Common myeloid progenitor, CD34-positive (primary cell): ENCODE measurements around the gene KLHL13.
"Not testable (repeated sequence)": the region's sequence is repeated elsewhere in the genome, so short reads cannot be mapped to it uniquely, and the experiment has no call there.

Experiments
- CTCF ChIA-PET: fragments of 350-600 bp; sonication (Branson Sonifier 250); formaldehyde crosslinking; loops from one replicate; lab custom pipeline; 2021; ENCODE audit warnings: antibody characterized with exemption; lab: Charles Lee
- POLR2A ChIA-PET: fragments of 350-600 bp; sonication (Branson Sonifier 250); formaldehyde crosslinking; loops from one replicate; lab custom pipeline; 2021; ENCODE audit warnings: antibody characterized with exemption; lab: Charles Lee
- DNase-seq, 3 donors: peaks; one replicate each; pipeline versions ENCODE4 v3.0.0 to v3.0.0-alpha.2; 2013
- H3K27ac ChIP-seq, 2 experiments: 1 replicate in 1 of 2; 2 replicates in 1 of 2; pipeline ENCODE4 v1.7.0; 2013; ENCODE audit warnings: inconsistent platforms in 2 of 2, low read length in 2 of 2, mild to moderate bottlenecking in 2 of 2, low read depth in 1 of 2, moderate library complexity in 1 of 2; ENCODE audit not compliant: severe bottlenecking in 2 of 2, insufficient read depth in 1 of 2, poor library complexity in 1 of 2
- H3K27me3 ChIP-seq, 5 experiments: replicated peaks in 2 of 5; 1 replicate in 3 of 5; 2 replicates in 2 of 5; pipeline versions ENCODE4 v1.6.1 to v1.7.0; 2013; ENCODE audit warnings: low read length in 4 of 5, mild to moderate bottlenecking in 2 of 5, moderate library complexity in 2 of 5, inconsistent platforms in 1 of 5; ENCODE audit not compliant: insufficient read depth in 5 of 5, control insufficient read depth in 4 of 5
- H3K36me3 ChIP-seq, 4 experiments: 1 replicate in 2 of 4; 2 replicates in 2 of 4; pipeline versions ENCODE4 v1.6.1 to v1.7.0; 2013; ENCODE audit warnings: low read length in 3 of 4, control low read depth in 1 of 4, mild to moderate bottlenecking in 1 of 4; ENCODE audit not compliant: control insufficient read depth in 4 of 4, insufficient read depth in 4 of 4
- H3K4me1 ChIP-seq, 4 experiments: 1 replicate in 3 of 4; 2 replicates in 1 of 4; pipeline versions ENCODE4 v1.6.1 to v1.7.1; 2013; ENCODE audit warnings: low read length in 3 of 4, mild to moderate bottlenecking in 3 of 4, control low read depth in 1 of 4, inconsistent platforms in 1 of 4, moderate library complexity in 1 of 4; ENCODE audit not compliant: control insufficient read depth in 4 of 4, insufficient read depth in 4 of 4; ENCODE audit errors: control extremely low read depth in 1 of 4
- H3K4me3 ChIP-seq, 7 experiments: 1 replicate in 4 of 7; 2 replicates in 3 of 7; pipeline versions ENCODE4 v1.5.1 to v1.7.0; 2013; ENCODE audit warnings: mild to moderate bottlenecking in 7 of 7, low read length in 6 of 7, moderate library complexity in 6 of 7, inconsistent platforms in 2 of 7, low read depth in 2 of 7, control low read depth in 1 of 7; ENCODE audit not compliant: insufficient read depth in 4 of 7, control insufficient read depth in 1 of 7; ENCODE audit errors: extremely low read depth in 1 of 7
- H3K9me3 ChIP-seq, 5 experiments: 1 replicate in 4 of 5; 2 replicates in 1 of 5; pipeline versions ENCODE4 v1.6.1 to v1.7.1; 2013; ENCODE audit warnings: low read length in 4 of 5, mild to moderate bottlenecking in 2 of 5, inconsistent platforms in 1 of 5, low read depth in 1 of 5, moderate library complexity in 1 of 5; ENCODE audit not compliant: control insufficient read depth in 4 of 5, insufficient read depth in 2 of 5; ENCODE audit errors: control extremely low read depth in 1 of 5
- WGBS: methylation state at CpG from one replicate; pipeline ENCODE4 v1.1.5; 2013; ENCODE audit not compliant: insufficient coverage; 5-methylcytosine and 5-hydroxymethylcytosine counted together

The KLHL13 gene

DNA sequence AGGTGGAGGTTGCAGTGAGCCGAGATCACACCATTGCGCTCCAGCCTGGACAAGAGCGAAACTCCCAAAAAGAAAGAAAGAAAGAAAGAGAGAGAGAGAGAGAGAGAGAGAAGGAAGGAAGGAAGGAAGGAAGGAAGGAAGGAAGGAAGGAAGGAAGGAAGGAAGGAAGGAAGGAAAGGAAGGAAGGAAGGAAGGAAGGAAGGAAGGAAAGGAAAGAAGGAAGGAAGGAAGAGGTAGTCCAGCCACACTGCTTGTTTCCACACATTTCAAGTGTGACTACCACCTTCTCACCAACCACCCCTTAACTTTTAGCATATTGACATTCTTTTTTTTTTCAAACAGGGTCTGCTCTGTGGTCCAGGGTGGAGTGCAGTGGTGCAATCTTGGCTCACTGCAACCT, 31.2 kb upstream of the KLHL13 start:
- no CpG with 5 or more reads among the region's 3 CpGs for WGBS
- H3K4me3 ChIP-seq, CTCF ChIA-PET, H3K9me3 ChIP-seq, H3K27me3 ChIP-seq, H3K36me3 ChIP-seq, POLR2A ChIA-PET, H3K4me1 ChIP-seq, H3K27ac ChIP-seq, DNase-seq: not testable (repeated sequence)

DNA sequence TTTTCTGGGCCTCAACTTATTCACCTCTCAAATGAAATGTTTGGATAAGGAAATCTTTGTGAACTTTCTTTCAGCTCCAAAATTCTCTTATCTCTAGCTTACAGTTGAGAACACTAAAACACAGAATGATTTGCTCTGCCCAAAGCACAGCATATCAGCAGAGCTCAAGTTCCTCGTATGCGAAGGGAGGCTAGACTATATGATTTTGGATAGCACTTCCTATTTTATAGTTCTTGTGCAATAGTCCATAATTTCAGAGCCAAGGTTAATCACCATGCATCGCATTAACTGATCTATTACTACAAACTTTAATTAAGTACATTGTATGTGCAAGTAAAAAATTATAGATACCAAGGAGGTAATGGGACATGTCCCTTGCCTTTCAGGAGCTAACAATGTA, 27.0 kb upstream of the KLHL13 start:
- no CpG with 5 or more reads among the region's 3 CpGs for WGBS
- H3K27me3 ChIP-seq: no peaks in the 10 kb centered on the region
- no peaks in the 10 kb centered on the region for H3K4me1 ChIP-seq
- H3K27ac ChIP-seq: no peak overlapping the region
- H3K36me3 ChIP-seq: no peaks in the 10 kb centered on the region
- no peak overlapping the region for H3K4me3 ChIP-seq
- H3K9me3 ChIP-seq: no peaks in the 10 kb centered on the region
- ChIA-PET CTCF (no interaction called here), POLR2A (no interaction called here)
- peak in 2 of 3 donors; percentile 13 to 31 for DNase-seq

- Histone ChIP-seq H3K36me3 (no peaks in the 10 kb centered on the region), H3K27me3 (peaks cover 0 to 4% (median 0%) of the 10 kb centered on the region in 5 experiments), H3K4me1 (peaks cover 0 to 1% (median under 1%) of the 10 kb centered on the region in 4 experiments), H3K27ac (no peak overlapping the region), H3K4me3 (no peak overlapping the region), H3K9me3 (no peaks in the 10 kb centered on the region)
- ChIA-PET POLR2A (no interaction called here), CTCF (no interaction called here)
- no peak for DNase-seq
- 83% methylated on average over 3 of the region's 3 CpGs for WGBS
Observed at GRCh38 chrX:118131336-118131735, 14.7 kb upstream of the KLHL13 start.

GRCh38 chrX:118129681-118130080, 13.1 kb upstream of the KLHL13 start:
- ChIA-PET CTCF (no interaction called here), POLR2A (no interaction called here)
- H3K27me3 ChIP-seq: peaks cover 0 to 4% (median 0%) of the 10 kb centered on the region in 5 experiments
- peaks cover 0 to 4% (median under 1%) of the 10 kb centered on the region in 4 experiments for H3K4me1 ChIP-seq
- no peaks in the 10 kb centered on the region for H3K9me3 ChIP-seq
- DNase-seq: no peak
- no peaks in the 10 kb centered on the region for H3K36me3 ChIP-seq
- no peak overlapping the region for H3K27ac ChIP-seq
- H3K4me3 ChIP-seq: no peak overlapping the region

GRCh38 chrX:118128724-118129123, 12.1 kb upstream of the KLHL13 start:
- H3K36me3 ChIP-seq: no peaks in the 10 kb centered on the region
- POLR2A ChIA-PET: no interaction called here
- H3K4me1 ChIP-seq: peaks cover 0 to 4% (median under 1%) of the 10 kb centered on the region in 4 experiments
- H3K9me3 ChIP-seq: no peaks in the 10 kb centered on the region
- no peak overlapping the region for H3K4me3 ChIP-seq
- DNase-seq: no peak
- no peak overlapping the region for H3K27ac ChIP-seq
- H3K27me3 ChIP-seq: peaks cover 0 to 4% (median 0%) of the 10 kb centered on the region in 5 experiments
- 81% methylated on average over 15 of the region's 18 CpGs for WGBS
- CTCF ChIA-PET: no interaction called here

DNA sequence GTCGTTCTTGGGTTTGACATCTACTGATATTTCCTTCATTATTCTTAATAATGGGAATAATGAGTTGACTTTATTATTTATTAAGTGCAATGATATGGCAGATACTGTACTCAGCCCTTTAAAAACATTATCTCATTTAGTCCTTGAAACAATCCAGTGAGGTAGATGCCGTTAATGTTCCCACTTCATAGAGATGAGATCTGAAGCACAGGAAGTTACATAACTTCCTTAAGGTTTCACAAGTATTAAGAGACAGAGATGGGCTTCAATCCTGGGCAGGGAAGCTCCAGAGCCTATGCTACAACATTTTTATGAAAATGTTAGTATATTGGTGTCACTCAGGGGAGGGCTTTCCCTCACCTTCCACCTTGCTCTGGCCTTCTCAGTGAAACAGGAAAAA, 9.7 kb upstream of the KLHL13 start:
- Histone ChIP-seq H3K27ac (no peak overlapping the region), H3K4me1 (peaks cover 0 to 4% (median under 1%) of the 10 kb centered on the region in 4 experiments), H3K36me3 (no peaks in the 10 kb centered on the region), H3K27me3 (no peaks in the 10 kb centered on the region), H3K9me3 (no peaks in the 10 kb centered on the region), H3K4me3 (no peak overlapping the region)
- ChIA-PET POLR2A (no interaction called here), CTCF (no interaction called here)
- DNase-seq: no peak
- WGBS: 25% methylated on average over 1 of the region's 2 CpGs

- H3K4me1 ChIP-seq, H3K27me3 ChIP-seq, DNase-seq, H3K4me3 ChIP-seq, H3K36me3 ChIP-seq, H3K27ac ChIP-seq, POLR2A ChIA-PET, H3K9me3 ChIP-seq, CTCF ChIA-PET: not testable (repeated sequence)
- WGBS: no CpG with 5 or more reads among the region's 4 CpGs
Observed at GRCh38 chrX:118124243-118124642, 7.6 kb upstream of the KLHL13 start.
